Measurements from ENCODE around the gene IL27RA. TPM values are rescaled to one million over a fixed set of nuclear protein-coding genes. Genes with fewer than 3 reads are reported as not detected.
"Not testable (repeated sequence)": the region's sequence is repeated elsewhere in the genome, so short reads cannot be mapped to it uniquely, and the experiment has no call there.

Gene IL27RA
- total and polyA plus RNA-seq, 2 experiments from 2014 or later, result 5.8 to 8.5 TPM

- Histone ChIP-seq H3K4me3 (no peak overlapping the region), H3K4me1 (ENCODE audit: insufficient read depth) (no peaks in the 10 kb centered on the region), H4K20me1 (ENCODE audit: insufficient read depth) (no peaks in the 10 kb centered on the region), H3K9ac (no peak overlapping the region), H3K27me3 (replicated peaks; ENCODE audit: insufficient read depth) (no peaks in the 10 kb centered on the region), H2AFZ (no peak overlapping the region), H3K9me3 (ENCODE audit: low read depth) (no peaks in the 10 kb centered on the region), H3K9me2 (ENCODE audit: insufficient read depth) (no peaks in the 10 kb centered on the region), H3K79me2 (ENCODE audit: insufficient read depth) (no peaks in the 10 kb centered on the region), H3F3A (ENCODE audit: insufficient read depth) (no peaks in the 10 kb centered on the region), H3K36me3 (ENCODE audit: low read depth) (no peaks in the 10 kb centered on the region), H3K27ac (no peak overlapping the region), H3K4me2 (ENCODE audit: unreplicated experiment) (no peak overlapping the region)
- TF ChIP-seq EZH2 (IDR thresholded peaks at IDR 0.05; ENCODE audit: insufficient read depth, poor library complexity, severe bottlenecking), result no peak
- TF ChIP-seq EZH2phosphoT487 (IDR thresholded peaks at IDR 0.05; ENCODE audit: insufficient read depth, low read depth), result no peak
- peak; percentile 48 for DNase-seq
- in situ Hi-C loops (cut with MboI), result loop anchor here (10.0 kb wide), 1 partner anchor 164 kb away; no protein-coding TSS in a partner anchor
- WGBS, 2 experiments (ENCODE audit: low coverage in 1 of 2, low lambda C conversion rate in 2 of 2, missing lambda C conversion rate in 2 of 2), result 75 to 76% methylated on average over 8 of the region's 8 CpGs
These were observed 17.0 kb downstream of the IL27RA start for GRCh38 chr19:14048443-14049153.

- Histone ChIP-seq H3K9me2 (ENCODE audit: insufficient read depth) (no peaks in the 10 kb centered on the region), H3K9ac (no peak overlapping the region), H3K27ac (no peak overlapping the region), H3K4me1 (ENCODE audit: insufficient read depth) (no peaks in the 10 kb centered on the region), H3F3A (ENCODE audit: insufficient read depth) (no peaks in the 10 kb centered on the region), H3K79me2 (ENCODE audit: insufficient read depth) (no peaks in the 10 kb centered on the region), H3K4me3 (no peak overlapping the region), H3K27me3 (replicated peaks; ENCODE audit: insufficient read depth) (no peaks in the 10 kb centered on the region), H3K9me3 (ENCODE audit: low read depth) (no peaks in the 10 kb centered on the region), H3K4me2 (ENCODE audit: unreplicated experiment) (no peak overlapping the region), H4K20me1 (ENCODE audit: insufficient read depth) (no peaks in the 10 kb centered on the region), H2AFZ (no peak overlapping the region), H3K36me3 (ENCODE audit: low read depth) (no peaks in the 10 kb centered on the region)
- in situ Hi-C loops (cut with MboI), result no loop called here
- DNase-seq, result no peak
- 81 to 83% methylated on average over 4 of the region's 4 CpGs for WGBS, 2 experiments (ENCODE audit: low coverage in 1 of 2, low lambda C conversion rate in 2 of 2, missing lambda C conversion rate in 2 of 2)
- TF ChIP-seq EZH2 (IDR thresholded peaks at IDR 0.05; ENCODE audit: insufficient read depth, poor library complexity, severe bottlenecking) (no peak), EZH2phosphoT487 (IDR thresholded peaks at IDR 0.05; ENCODE audit: insufficient read depth, low read depth) (no peak)
These were observed 18.9 kb downstream of the IL27RA start for GRCh38 chr19:14050512-14050911.

GRCh38 chr19:14050961-14051360, 19.4 kb downstream of the IL27RA start:
- H3K36me3 ChIP-seq (ENCODE audit: low read depth); in situ Hi-C loops (cut with MboI): not testable (repeated sequence)

GRCh38 chr19:14051980-14052379, 20.4 kb downstream of the IL27RA start:
- no peak for TF ChIP-seq EZH2 (IDR thresholded peaks at IDR 0.05; ENCODE audit: insufficient read depth, poor library complexity, severe bottlenecking)
- TF ChIP-seq EZH2phosphoT487 (IDR thresholded peaks at IDR 0.05; ENCODE audit: insufficient read depth, low read depth), result no peak
- 83 to 93% methylated on average over 7 to 9 of the region's 9 CpGs for WGBS, 2 experiments (ENCODE audit: low coverage in 1 of 2, low lambda C conversion rate in 2 of 2, missing lambda C conversion rate in 2 of 2)
- no peak for DNase-seq
- Histone ChIP-seq H3K27me3 (replicated peaks; ENCODE audit: insufficient read depth) (no peaks in the 10 kb centered on the region), H3K4me3 (no peak overlapping the region), H3K4me1 (ENCODE audit: insufficient read depth) (no peaks in the 10 kb centered on the region), H3K9ac (no peak overlapping the region), H3K4me2 (ENCODE audit: unreplicated experiment) (no peak overlapping the region), H3K79me2 (ENCODE audit: insufficient read depth) (no peaks in the 10 kb centered on the region), H3K9me2 (ENCODE audit: insufficient read depth) (no peaks in the 10 kb centered on the region), H3K27ac (no peak overlapping the region), H2AFZ (no peak overlapping the region), H3K36me3 (ENCODE audit: low read depth) (no peaks in the 10 kb centered on the region), H3K9me3 (ENCODE audit: low read depth) (no peaks in the 10 kb centered on the region), H4K20me1 (ENCODE audit: insufficient read depth) (no peaks in the 10 kb centered on the region), H3F3A (ENCODE audit: insufficient read depth) (no peaks in the 10 kb centered on the region)
- in situ Hi-C loops (cut with MboI), result no loop called here

More at GRCh38 chr19:14050961-14051360, 19.4 kb downstream of the IL27RA start:
- H3K9me2 ChIP-seq (ENCODE audit: insufficient read depth); H2AFZ ChIP-seq; H3K27me3 ChIP-seq (replicated peaks; ENCODE audit: insufficient read depth); H3K4me2 ChIP-seq (ENCODE audit: unreplicated experiment); H3K4me1 ChIP-seq (ENCODE audit: insufficient read depth); H3K9ac ChIP-seq; H3K9me3 ChIP-seq (ENCODE audit: low read depth); H3K4me3 ChIP-seq; H3K27ac ChIP-seq; H3K79me2 ChIP-seq (ENCODE audit: insufficient read depth); H3F3A ChIP-seq (ENCODE audit: insufficient read depth); H4K20me1 ChIP-seq (ENCODE audit: insufficient read depth); DNase-seq: not testable (repeated sequence)
- 92 to 94% methylated on average over 11 of the region's 11 CpGs for WGBS, 2 experiments (ENCODE audit: low coverage in 1 of 2, low lambda C conversion rate in 2 of 2, missing lambda C conversion rate in 2 of 2)
